ENCODE measurements around the gene SH3GL2. TPM values are rescaled to one million over a fixed set of nuclear protein-coding genes. Genes with fewer than 3 reads are reported as not detected.

Gene SH3GL2
- total RNA-seq, 2 experiments from 2014 or later, result not detected

DNA sequence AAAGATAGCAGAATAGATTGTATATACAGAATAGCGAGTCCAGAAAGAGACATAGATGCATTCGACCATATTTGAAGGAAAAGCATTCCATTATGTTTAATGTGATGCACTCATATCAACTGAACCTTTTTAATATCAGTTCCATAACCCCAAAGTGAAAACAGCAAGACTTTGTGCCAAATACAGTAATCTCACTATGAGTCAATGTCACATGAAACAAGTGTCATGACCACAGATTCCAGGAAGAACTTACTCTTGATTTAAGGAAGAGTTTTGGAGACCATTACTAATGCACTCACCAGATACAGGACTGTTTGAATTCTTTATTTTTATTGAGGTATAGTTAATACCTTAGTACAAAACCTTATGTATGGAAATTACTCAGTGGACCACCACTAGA, 220.5 kb downstream of the SH3GL2 start:
- ChIA-PET CTCF (no interaction called here), POLR2A (no interaction called here)

DNA sequence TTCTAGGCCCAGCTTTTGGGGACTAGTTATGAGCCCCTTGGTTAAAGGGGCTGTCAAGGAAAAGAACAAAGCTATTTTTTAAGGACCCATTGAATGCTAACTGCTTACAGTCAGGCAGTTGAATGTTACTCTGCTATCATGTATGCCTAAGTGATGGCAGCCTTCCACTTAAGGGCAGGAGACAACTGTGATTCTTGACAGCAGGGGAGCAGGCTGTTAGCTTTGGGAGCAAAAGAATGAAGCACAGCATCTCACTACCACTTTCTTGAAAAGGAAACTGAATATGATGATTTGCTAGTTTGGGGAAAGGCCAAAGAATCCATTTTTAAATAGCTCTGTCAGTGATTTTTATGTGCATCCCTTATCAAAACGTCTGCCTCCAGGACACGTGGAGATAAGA, 221.6 kb downstream of the SH3GL2 start:
- ChIA-PET CTCF (no interaction called here), POLR2A (no interaction called here)

DNA sequence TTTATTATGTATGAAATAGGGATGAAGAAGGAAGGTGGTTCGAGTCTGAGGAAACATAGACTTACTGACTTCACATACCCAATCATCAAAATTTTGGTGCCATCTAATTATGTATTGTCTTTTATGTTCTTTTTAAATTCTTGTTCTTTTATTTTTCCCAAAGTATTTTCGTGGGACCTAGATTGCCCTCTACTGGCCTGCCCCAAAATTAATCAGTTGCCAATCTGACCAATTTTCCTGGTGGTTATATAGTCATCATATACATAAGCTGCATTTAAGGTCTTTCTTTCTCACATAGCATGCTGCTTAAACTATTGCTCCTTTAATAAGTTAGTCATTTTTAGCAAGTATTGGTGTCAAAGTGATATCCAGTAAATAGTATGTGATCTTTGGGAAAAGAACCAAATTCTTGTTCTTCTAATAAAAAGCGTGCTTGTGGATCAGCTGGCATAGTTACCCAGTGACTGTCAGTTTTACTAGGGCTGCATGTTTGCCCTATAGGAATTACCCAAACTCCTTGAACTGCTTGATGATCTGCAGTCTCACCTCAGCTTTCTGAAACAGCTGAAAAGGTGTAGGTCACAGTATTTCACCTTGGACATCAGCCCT, 223.5 kb downstream of the SH3GL2 start:
- CTCF ChIA-PET, result no interaction called here
- POLR2A ChIA-PET, result no interaction called here

DNA sequence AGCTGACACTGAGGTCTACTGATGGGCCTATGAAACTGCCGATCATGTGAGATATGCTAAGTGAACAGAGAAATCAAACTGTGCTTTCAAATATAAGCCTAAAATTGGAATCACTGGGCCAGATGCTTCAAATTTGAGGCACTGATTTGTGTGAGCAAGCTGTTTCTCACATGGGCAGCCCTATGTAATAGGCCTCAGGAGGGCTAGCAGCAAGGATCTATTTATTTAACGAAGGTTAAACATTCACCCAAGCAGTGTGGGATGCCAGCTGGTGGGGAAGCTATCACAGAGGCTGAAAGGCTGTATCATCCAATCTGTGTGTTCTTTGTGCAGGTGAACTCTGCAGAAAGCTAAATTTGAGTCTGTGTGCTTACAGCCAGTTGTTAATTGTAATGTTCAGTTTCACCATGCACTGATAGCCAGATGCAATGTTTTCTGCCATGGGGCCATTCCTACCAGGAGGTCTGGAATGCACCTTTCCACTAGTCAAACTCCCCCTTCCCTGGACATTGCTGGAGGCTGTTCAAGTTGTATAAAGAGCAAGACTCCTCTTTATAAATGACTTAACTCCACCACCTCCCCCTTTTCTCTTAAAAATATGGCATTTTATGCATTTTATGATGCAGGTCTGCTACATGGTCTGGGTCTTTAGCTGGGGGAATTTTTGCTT, 228.9 kb downstream of the SH3GL2 start:
- ChIA-PET POLR2A (no interaction called here), CTCF (no interaction called here)

DNA sequence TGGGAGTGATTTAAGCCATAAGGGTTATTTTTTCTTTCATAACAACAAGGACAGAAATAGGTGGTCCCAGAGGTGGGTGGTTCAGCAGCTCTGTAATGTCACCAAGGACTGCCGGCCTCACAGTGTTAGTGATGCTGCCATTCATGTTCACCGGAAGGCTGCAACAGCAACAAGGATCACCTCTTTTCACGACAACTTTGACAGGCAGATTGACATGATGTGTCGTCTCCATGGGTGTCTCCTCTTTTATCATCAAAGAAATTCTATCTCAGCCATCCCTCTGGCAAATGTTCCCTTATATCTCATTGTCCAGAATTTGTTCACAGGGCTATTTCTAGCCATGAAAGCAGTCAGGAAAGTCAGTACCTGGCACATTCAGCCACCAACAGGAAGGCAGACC, 231.5 kb downstream of the SH3GL2 start:
- ChIA-PET POLR2A (no interaction called here), CTCF (no interaction called here)

DNA sequence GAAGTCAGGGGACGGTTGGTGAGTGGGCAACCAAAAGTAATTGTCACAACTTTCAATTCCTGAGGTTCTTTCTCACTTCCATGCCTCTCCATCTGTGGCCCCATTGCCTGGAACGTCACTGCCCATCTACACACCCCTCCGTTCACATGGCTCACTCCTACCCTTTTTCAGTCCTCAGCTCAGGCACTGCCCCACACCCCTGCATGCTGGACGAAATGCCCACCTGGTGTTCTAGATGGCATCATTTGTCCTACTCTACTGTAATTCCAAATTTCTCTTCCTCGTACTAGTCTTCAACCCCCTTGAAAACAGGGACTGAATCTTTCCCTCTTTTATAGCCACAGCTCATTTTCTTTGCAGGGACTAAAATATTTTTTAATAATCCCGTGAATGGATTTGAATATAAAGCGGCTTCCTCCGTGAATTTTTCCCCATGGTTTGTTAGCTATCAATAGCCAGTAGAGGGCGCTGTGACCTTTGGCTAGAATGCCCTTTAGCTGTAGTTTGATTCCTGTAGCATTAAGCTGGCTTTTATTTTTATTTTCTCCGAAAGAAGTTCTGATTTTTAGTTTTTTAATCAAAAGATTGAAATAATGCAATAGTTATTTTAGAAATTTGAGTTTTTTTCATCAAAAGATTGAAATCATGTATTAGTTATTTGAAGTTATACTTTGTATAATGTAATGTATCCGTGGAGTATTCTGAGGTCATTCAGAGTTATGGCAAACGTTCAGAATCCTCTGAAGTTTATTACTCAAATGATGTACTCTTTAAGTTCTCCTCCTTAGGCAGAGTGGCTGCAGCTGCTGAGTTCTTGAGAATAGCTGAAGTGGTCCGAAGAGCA, 232.1 kb downstream of the SH3GL2 start:
- ChIA-PET CTCF (no interaction called here), POLR2A (no interaction called here)

DNA sequence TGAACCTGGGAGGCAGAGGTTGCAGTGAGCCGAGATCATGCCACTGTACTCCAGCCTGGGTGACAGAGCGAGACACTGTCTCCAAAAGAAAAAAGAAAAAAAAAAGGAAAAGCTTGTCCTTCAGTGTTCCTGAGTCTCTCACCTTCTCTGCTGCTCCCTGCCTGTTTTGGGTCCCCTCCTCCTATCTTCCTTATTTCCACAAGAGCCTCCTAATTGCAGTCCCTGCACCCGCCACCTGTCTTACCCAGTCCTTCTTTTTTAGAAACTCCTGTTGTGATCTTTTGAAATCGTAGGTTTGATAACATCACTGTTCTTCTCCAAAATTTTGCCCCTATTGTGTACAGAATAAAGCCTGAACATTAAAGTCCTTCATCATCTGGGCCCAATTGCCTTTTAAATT, 234.9 kb downstream of the SH3GL2 start:
- POLR2A ChIA-PET, result no interaction called here
- CTCF ChIA-PET, result no interaction called here

DNA sequence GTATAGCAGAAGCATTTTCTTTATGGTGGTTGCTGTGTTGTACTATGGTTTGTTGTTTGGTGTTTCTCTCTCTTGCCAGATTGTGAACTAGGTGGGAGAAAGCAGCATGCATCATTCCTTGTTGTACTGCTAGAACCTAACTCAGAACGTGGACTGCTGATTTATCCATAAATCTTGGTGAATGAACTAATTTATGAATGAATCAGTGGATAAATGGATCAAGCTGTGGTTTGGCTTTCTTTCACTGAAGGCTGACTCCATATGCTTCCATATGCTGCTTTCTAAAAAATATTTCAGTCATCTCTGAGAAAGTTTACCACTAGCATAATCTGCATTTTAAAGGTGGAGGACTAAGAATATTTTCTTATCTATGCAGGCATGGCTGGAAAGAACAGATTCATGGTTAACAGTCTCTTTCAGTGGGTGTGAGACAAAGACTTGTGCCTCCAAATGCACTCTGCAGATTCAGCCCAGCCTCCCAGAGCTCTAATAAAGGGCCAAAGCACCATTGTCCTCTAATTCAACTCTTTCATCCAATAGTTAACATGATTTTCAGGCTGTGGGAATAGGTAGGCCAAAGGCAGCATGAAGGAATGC, 237.7 kb downstream of the SH3GL2 start:
- ChIA-PET POLR2A (no interaction called here), CTCF (no interaction called here)

DNA sequence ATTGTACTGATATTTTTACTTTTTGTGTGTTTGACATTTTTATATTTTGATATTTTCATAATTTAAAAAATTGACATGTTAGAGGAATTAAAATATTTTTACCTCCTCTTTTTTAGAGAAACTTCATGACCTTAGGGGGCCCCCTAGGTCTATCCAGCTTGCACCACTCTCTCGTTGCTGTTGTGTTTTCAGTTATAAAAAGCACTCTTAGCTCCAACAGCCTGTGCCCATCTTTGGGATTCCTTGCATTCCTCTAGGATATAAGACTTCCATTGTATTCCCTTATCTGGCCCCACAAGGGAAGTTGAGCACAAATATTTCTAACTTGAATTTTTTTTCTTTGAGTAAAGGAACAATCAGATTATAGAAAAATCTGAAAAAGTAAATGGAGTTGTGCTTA, 245.3 kb downstream of the SH3GL2 start:
- ChIA-PET CTCF (no interaction called here), POLR2A (no interaction called here)

DNA sequence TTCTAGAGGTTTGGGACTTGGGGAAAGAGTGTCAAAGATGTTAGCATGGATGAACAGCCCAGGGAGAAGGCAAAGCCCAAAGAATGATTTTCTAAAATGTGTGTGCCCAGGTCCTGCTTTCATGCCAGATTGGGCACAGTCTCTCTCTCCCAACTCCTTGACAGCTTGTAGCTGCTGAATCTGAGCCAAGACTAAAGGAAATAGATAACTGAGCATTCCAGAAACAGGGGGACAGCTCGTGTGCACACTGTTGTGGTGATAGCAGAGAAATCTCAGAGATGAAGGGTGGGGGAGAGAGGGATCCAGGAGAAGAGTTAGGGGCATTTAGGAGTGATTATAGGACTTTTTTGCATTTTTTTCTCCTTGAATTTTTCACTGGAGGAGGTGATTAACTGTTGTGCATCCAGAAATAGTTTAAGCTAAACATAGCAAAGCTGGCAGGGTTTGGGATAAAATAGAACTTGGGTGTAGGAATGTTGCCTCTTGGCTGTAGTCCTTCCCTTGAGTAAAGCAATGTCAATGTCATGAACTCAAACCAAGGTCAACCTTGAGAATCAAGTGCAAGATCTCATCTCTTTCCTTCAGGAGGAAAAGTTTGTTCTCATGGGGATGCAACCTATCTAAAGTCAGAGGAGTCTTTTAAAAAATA, 245.9 kb downstream of the SH3GL2 start:
- ChIA-PET POLR2A (no interaction called here), CTCF (no interaction called here)

DNA sequence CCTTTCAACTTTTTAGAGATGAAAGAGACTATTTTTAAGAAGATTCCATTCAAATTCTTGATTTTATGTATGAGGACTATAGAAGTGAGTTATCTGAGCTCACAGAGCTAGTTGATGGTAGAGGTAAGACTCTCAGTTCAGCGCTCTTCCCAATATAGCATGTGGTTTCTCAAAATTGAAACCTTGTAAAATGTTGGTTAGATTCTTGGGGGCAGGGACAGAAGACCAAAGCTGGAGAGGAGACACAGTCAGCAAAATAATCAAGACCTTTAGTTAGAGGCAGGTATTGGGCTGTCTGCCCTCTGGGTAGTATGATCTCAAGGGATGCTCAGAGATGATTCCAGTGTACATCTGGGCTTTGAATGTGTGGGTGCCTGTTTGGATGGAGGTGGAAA, 246.4 kb downstream of the SH3GL2 start:
- ChIA-PET POLR2A (no interaction called here), CTCF (no interaction called here)

DNA sequence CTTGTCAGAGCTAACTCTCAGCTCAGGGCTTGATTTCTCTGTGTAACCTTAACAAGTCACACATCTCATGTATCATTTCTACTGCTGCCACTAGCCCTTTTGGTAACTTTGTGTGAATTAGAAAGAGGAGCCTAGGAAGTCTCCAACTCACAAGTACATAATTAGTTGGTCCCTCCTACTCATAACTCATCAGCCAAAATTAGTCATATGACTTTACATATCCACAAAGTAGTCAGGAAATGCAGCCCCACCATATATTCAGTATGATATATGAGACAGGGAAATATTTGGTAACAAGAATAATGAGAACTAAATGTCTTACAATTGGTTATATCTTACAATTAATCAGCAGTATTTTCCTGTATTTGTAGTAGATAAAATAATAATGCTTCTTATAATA, 250.2 kb downstream of the SH3GL2 start:
- CTCF ChIA-PET, result no interaction called here

DNA sequence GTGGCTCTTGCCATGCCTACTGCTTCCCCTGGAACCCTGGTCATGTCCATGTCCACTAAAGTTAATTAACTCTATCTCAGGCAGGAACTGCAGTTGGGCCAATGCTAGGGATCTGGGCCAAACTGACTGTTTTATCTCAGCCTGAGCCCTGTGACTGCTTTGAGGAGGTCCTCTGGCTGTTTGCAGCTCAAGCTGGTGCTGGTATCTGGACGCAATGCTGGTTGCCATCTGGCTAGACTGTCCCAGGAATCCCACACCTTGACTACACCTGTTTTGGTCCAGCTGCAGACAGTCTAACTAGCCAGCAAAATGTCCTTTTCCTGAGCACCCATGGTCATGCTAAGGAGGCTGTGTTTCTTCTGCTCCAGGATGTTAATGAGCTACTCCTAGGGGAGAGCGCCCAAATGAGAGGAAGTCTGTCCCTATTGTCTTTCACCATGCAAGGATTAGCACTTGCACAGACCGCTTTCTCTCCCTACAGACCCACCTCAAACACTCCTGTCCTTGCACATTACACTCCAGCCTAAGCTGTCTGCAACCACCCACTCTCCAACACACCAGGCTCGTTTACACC, 251.0 kb downstream of the SH3GL2 start:
- ChIA-PET POLR2A (no interaction called here), CTCF (no interaction called here)

More for the DNA sequence above, 250.2 kb downstream of the SH3GL2 start:
- POLR2A ChIA-PET, result no interaction called here

DNA sequence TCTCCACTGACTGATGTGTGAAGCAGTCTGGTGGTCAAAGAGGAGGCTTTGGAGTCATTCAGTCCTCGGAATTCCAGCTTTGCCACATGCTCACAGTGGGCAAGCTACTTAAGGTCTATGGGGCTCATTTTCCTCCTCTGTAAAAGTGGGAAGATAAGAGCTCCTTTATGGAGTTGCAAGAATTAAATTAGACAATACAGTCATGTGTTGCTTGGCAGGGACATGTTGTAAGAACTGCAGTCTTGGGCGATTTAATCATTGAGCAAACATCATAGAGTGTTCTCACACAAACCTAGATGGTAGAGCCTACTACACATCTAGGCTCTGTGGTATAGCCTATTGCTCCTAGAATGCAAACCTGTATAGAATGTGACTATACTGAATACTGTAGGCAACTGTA, 253.9 kb downstream of the SH3GL2 start:
- CTCF ChIA-PET, result interaction anchor here (0.6 kb wide), 1 partner anchor 27 kb away, joined by 7 read pairs; no protein-coding TSS in a partner anchor

DNA sequence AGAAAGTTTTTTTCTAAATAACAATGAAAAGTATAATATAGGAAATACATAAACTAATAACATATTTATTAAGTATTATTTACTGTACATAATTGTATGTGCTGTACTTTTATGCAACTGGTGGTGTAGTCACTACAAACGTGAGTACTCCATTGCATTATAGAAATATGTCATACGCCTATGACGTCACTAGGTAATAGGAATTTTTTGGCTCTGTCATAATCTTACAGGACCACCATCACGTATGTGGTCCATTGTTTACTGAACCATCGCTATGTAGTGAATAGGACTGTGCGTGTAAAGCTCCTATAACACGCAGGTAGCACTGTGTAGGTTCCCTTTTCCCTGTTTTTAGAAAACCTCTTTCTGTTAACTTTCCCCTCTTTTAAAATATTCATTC, 255.0 kb downstream of the SH3GL2 start:
- POLR2A ChIA-PET, result no interaction called here
- CTCF ChIA-PET, result interaction anchor here (0.6 kb wide), 1 partner anchor 16 kb away, joined by 3 read pairs; no protein-coding TSS in a partner anchor

More for the DNA sequence above, 253.9 kb downstream of the SH3GL2 start:
- POLR2A ChIA-PET, result no interaction called here

DNA sequence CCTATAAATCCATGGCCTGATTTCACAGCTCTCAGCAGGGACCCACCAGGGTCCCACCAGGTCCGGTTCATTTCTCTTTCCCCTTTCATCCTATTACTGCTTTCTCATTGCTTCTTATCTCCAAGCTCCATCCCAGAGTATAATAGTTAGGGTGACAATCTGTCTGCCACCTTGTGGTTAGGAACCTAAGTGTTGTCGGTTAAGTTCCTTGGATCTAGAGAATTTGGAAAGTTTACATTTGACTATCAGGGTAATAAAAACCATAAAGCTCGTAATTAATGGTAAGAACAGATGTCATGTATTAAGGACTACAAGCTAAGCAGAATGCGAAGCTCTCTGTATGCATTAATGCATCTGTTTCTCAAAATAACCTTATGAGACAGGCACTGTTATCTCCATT, 259.1 kb downstream of the SH3GL2 start:
- ChIA-PET POLR2A (no interaction called here), CTCF (no interaction called here)

DNA sequence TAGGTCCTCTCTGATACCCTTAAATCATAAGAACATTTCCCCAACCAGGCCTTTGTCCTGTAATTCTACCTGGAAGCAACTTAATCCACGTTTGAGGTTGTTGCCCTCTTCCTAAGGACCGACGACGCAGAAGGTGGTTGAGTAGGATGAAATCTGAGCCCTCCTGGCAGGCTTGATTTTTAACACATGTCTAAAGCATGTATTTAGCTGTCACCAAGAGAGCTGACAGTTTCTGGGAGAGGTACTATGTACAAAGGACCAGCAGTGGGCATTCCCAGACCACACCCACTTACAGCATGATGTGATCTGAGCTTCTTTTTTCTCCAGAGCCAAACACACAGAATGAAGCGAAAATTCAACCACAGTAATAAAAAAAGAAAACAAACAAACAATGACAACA, 260.9 kb downstream of the SH3GL2 start:
- ChIA-PET CTCF (no interaction called here), POLR2A (no interaction called here)

DNA sequence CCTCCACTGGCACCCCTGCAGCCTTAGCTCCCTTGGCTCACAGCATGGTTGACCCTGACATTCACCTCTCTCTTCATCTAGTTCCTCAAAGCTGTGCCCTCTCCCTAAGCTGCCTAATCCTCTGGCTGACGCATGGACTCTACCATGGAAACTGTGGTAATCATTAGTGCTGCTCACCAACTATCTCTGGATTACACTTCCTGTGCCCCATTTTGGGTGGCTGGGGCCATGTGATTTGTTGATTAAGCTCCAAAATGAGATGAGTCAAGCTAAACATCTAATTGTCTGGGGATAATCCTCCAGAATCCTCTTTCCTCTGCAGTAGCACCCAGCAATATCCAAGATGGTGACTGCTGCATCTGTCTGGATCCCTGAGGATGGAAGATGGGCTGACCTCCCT, 264.4 kb downstream of the SH3GL2 start:
- ChIA-PET CTCF (no interaction called here), POLR2A (no interaction called here)

All from activated CD8-positive, alpha-beta memory T cell treated with anti-CD3 and anti-CD28 coated beads for 36 hours (primary cell).